Chondrocyte (in vitro differentiated cells): Measurements from ENCODE around the gene IRAK3. TPM values are rescaled to one million over a fixed set of nuclear protein-coding genes. Genes with fewer than 3 reads are reported as not detected.
A peak's percentile ranks its signal among the peaks of the same experiment; 100 is the strongest.
"Not testable (repeated sequence)": the region's sequence is repeated elsewhere in the genome, so short reads cannot be mapped to it uniquely, and the experiment has no call there.

Experiments used
- DNase-seq: peaks from one replicate; pipeline ENCODE4 v3.0.0; 2021; ENCODE audit warnings: mixed read lengths, low spot score
- H3K27ac Mint-ChIP-seq: one replicate; pipeline ENCODE4 v1.8.0; 2021; ENCODE audit warnings: mild to moderate bottlenecking, moderate library complexity, mixed read lengths; ENCODE audit not compliant: unreplicated experiment
- H3K27me3 Mint-ChIP-seq: 2 replicates; pipeline ENCODE4 v1.8.0; 2021; ENCODE audit warnings: low read depth, mixed read lengths
- H3K36me3 Mint-ChIP-seq: 2 replicates; pipeline ENCODE4 v1.8.0; 2021; ENCODE audit warnings: low read depth, mixed read lengths
- H3K4me1 Mint-ChIP-seq: 2 replicates; pipeline ENCODE4 v1.8.0; 2021; ENCODE audit warnings: low read depth, mild to moderate bottlenecking, mixed read lengths
- H3K4me3 Mint-ChIP-seq: one replicate; pipeline ENCODE4 v1.8.0; 2021; ENCODE audit warnings: mild to moderate bottlenecking, moderate library complexity, mixed read lengths; ENCODE audit not compliant: unreplicated experiment
- H3K9me3 Mint-ChIP-seq: 2 replicates; pipeline ENCODE4 v1.8.0; 2021; ENCODE audit warnings: low read depth, mixed read lengths
- CTCF ChIP-seq: fragments of 200-600 bp; sonication (generic); IDR thresholded peaks from 2 replicates; pipeline ENCODE4 v1.5.0; 2021; ENCODE audit warnings: antibody characterized with exemption, mild to moderate bottlenecking, moderate library complexity
- total RNA-seq: library from RNA; stranded (reverse); gene quantifications from 3 replicates; pipeline ENCODE4 v1.2.1, GENCODE V29; 2021

The IRAK3 gene
- total RNA-seq, 1 donor from 2014 or later = 1.9 TPM

- H3K36me3 Mint-ChIP-seq = no peaks in the 10 kb centered on the region
- no peaks in the 10 kb centered on the region for H3K9me3 Mint-ChIP-seq
- peaks cover 51% of the 10 kb centered on the region for H3K27me3 Mint-ChIP-seq
- no peaks in the 10 kb centered on the region for H3K4me1 Mint-ChIP-seq
- no peak for TF ChIP-seq CTCF
- no peak overlapping the region for H3K27ac Mint-ChIP-seq
- H3K4me3 Mint-ChIP-seq = no peak overlapping the region
- DNase-seq = no peak
These were observed 107.2 kb downstream of the IRAK3 start for GRCh38 chr12:66296176-66296683.

- Mint-ChIP-seq H3K4me1 (peaks cover 3% of the 10 kb centered on the region), H3K36me3 (no peaks in the 10 kb centered on the region), H3K27me3 (peaks cover 47% of the 10 kb centered on the region), H3K9me3 (no peaks in the 10 kb centered on the region), H3K27ac (no peak overlapping the region), H3K4me3 (no peak overlapping the region)
- DNase-seq = no peak
- no peak for TF ChIP-seq CTCF
These were observed 108.1 kb downstream of the IRAK3 start for GRCh38 chr12:66297080-66297479.

- peaks cover 45% of the 10 kb centered on the region for H3K27me3 Mint-ChIP-seq
- TF ChIP-seq CTCF = no peak
- H3K4me3 Mint-ChIP-seq = no peak overlapping the region
- H3K36me3 Mint-ChIP-seq = no peaks in the 10 kb centered on the region
- DNase-seq = no peak
- peaks cover 9% of the 10 kb centered on the region for H3K4me1 Mint-ChIP-seq
- no peaks in the 10 kb centered on the region for H3K9me3 Mint-ChIP-seq
- no peak overlapping the region for H3K27ac Mint-ChIP-seq
These were observed 108.9 kb downstream of the IRAK3 start for GRCh38 chr12:66297923-66298322.

- no peaks in the 10 kb centered on the region for H3K9me3 Mint-ChIP-seq
- DNase-seq = peak; percentile 94
- peak within 1 kb of the TSS; percentile 98 for H3K4me3 Mint-ChIP-seq
- H3K4me1 Mint-ChIP-seq = peaks cover 25% of the 10 kb centered on the region
- TF ChIP-seq CTCF = no peak
- peaks cover 27% of the 10 kb centered on the region for H3K27me3 Mint-ChIP-seq
- H3K27ac Mint-ChIP-seq = peak within 1 kb of the TSS; percentile 94
- H3K36me3 Mint-ChIP-seq = no peaks in the 10 kb centered on the region
These were observed 113.2 kb downstream of the IRAK3 start, which contains the start of gene HELB for GRCh38 chr12:66301944-66302826. Gene HELB, plus strand, starts transcription at chr12:66302493. Its CDS starts 111 bp downstream, at chr12:66302604.

DNA sequence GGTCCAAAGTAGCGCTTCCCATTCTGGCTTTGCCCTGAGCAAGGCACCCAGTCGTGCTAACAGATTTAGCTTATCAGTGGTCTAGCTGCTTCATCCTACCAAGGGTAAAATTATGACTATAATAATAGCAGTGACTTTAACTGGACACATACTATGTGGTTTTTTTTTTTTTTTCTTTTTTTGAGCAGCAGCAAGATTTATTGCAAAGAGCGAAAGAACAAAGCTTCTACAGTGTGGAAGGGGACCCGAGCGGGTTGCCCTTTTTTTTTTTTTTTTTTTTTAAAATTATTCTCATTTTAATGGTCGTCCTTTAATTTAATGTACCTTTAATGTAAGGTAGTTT is 113.8 kb downstream of the IRAK3 start:
- Mint-ChIP-seq H3K27me3 (peaks cover 23% of the 10 kb centered on the region), H3K9me3 (no peaks in the 10 kb centered on the region), H3K4me3 (peak overlapping the region; percentile 98), H3K4me1 (peaks cover 25% of the 10 kb centered on the region), H3K27ac (peak overlapping the region; percentile 94), H3K36me3 (no peaks in the 10 kb centered on the region)
- no peak for DNase-seq
- no peak for TF ChIP-seq CTCF

- H3K36me3 Mint-ChIP-seq, H3K27ac Mint-ChIP-seq, DNase-seq, H3K9me3 Mint-ChIP-seq: not testable (repeated sequence)
- peaks cover 25% of the 10 kb centered on the region for H3K4me1 Mint-ChIP-seq
- peaks cover 21% of the 10 kb centered on the region for H3K27me3 Mint-ChIP-seq
- H3K4me3 Mint-ChIP-seq = peak overlapping the region; percentile 98
These were observed 114.3 kb downstream of the IRAK3 start for GRCh38 chr12:66303316-66303804.
